H9 (cell line): ENCODE data around the gene ETV3L. TPM values are rescaled to one million over a fixed set of nuclear protein-coding genes. Genes with fewer than 3 reads are reported as not detected.

Experiments
- DNase-seq: peaks from one replicate; pipeline ENCODE4 v3.0.0-alpha.2; 2017
- H2AFZ ChIP-seq: one replicate; pipeline ENCODE4 v1.6.1; 2013; ENCODE audit warnings: mild to moderate bottlenecking, low read length, control low read depth, moderate library complexity
- H2AK5ac ChIP-seq: 2 replicates; pipeline ENCODE4 v1.6.1; 2013; ENCODE audit warnings: low read length, control low read depth, mixed read lengths; ENCODE audit not compliant: insufficient read length
- H2BK120ac ChIP-seq: one replicate; pipeline ENCODE4 v1.6.1; 2013; ENCODE audit warnings: low read depth, mild to moderate bottlenecking, low read length, control low read depth, inconsistent platforms; ENCODE audit not compliant: poor library complexity, severe bottlenecking
- H2BK12ac ChIP-seq: 2 replicates; pipeline ENCODE4 v1.6.1; 2013; ENCODE audit warnings: low read length, control low read depth, mixed read lengths, low read depth; ENCODE audit not compliant: insufficient read length
- H2BK15ac ChIP-seq: 2 replicates; pipeline ENCODE4 v1.6.1; 2013; ENCODE audit warnings: low read depth, low read length, control low read depth
- H2BK20ac ChIP-seq: one replicate; pipeline ENCODE4 v1.6.1; 2013; ENCODE audit warnings: low read depth, mild to moderate bottlenecking, low read length, control low read depth, inconsistent platforms; ENCODE audit not compliant: poor library complexity, severe bottlenecking
- H2BK5ac ChIP-seq: 2 replicates; pipeline ENCODE4 v1.6.1; 2013; ENCODE audit warnings: low read length, control low read depth, mixed read lengths; ENCODE audit not compliant: insufficient read length
- H3K14ac ChIP-seq: 2 replicates; pipeline ENCODE4 v1.6.1; 2013; ENCODE audit warnings: low read length, control low read depth; ENCODE audit not compliant: insufficient read depth
- H3K18ac ChIP-seq: 2 replicates; pipeline ENCODE4 v1.6.1; 2013; ENCODE audit warnings: low read depth, mild to moderate bottlenecking, mixed read lengths, low read length, control low read depth; ENCODE audit not compliant: insufficient read length
- H3K23ac ChIP-seq: 2 replicates; pipeline ENCODE4 v1.6.1; 2013; ENCODE audit warnings: low read length, control low read depth, mixed read lengths, low read depth; ENCODE audit not compliant: insufficient read length
- H3K23me2 ChIP-seq: 2 replicates; pipeline ENCODE4 v1.6.1; 2013; ENCODE audit warnings: low read depth, mild to moderate bottlenecking, mixed read lengths, low read length, control low read depth; ENCODE audit not compliant: insufficient read length, poor library complexity, severe bottlenecking
- H3K27ac ChIP-seq: 2 replicates; pipeline ENCODE4 v1.5.1; 2013; ENCODE audit warnings: low read length, control low read depth, mixed read lengths, low read depth; ENCODE audit not compliant: insufficient read length
- H3K27me3 ChIP-seq: 2 replicates; pipeline ENCODE4 v1.6.1; 2013; ENCODE audit warnings: low read length, control low read depth, inconsistent platforms; ENCODE audit not compliant: insufficient read depth
- H3K4ac ChIP-seq: 2 replicates; pipeline ENCODE4 v1.6.1; 2013; ENCODE audit warnings: low read depth, mild to moderate bottlenecking, control low read depth, inconsistent platforms, low read length, moderate library complexity
- H3K4me1 ChIP-seq: 2 replicates; pipeline ENCODE4 v1.6.1; 2013; ENCODE audit warnings: low read length, control low read depth, inconsistent platforms; ENCODE audit not compliant: insufficient read depth
- H3K4me2 ChIP-seq: 2 replicates; pipeline ENCODE4 v1.6.1; 2013; ENCODE audit warnings: low read length, control low read depth, mixed read lengths; ENCODE audit not compliant: insufficient read length, insufficient read depth
- H3K56ac ChIP-seq: 2 replicates; pipeline ENCODE4 v1.6.1; 2013; ENCODE audit warnings: low read depth, mild to moderate bottlenecking, mixed read lengths, low read length, control low read depth; ENCODE audit not compliant: insufficient read length
- H3K79me1 ChIP-seq: 2 replicates; pipeline ENCODE4 v1.6.1; 2013; ENCODE audit warnings: low read depth, mild to moderate bottlenecking, moderate library complexity, low read length, control low read depth, inconsistent platforms; ENCODE audit not compliant: insufficient read depth, poor library complexity, severe bottlenecking
- H3K79me2 ChIP-seq: 2 replicates; pipeline ENCODE4 v1.6.1; 2013; ENCODE audit warnings: low read length, control low read depth, inconsistent platforms; ENCODE audit not compliant: insufficient read depth
- H3K9ac ChIP-seq: 2 replicates; pipeline ENCODE4 v1.6.1; 2013; ENCODE audit warnings: low read length, control low read depth, mixed read lengths; ENCODE audit not compliant: insufficient read length; ENCODE audit errors: extremely low read depth
- H3K9me3 ChIP-seq: one replicate; pipeline ENCODE4 v1.6.1; 2013; ENCODE audit warnings: low read depth, low read length, inconsistent platforms; ENCODE audit not compliant: control insufficient read depth
- H3T11ph ChIP-seq: one replicate; pipeline ENCODE4 v1.6.1; 2013; ENCODE audit warnings: mild to moderate bottlenecking, low read length, control low read depth, inconsistent platforms
- H4K20me1 ChIP-seq: one replicate; pipeline ENCODE4 v1.6.1; 2013; ENCODE audit not compliant: control insufficient read depth, insufficient read length, insufficient read depth
- H4K5ac ChIP-seq: 2 replicates; pipeline ENCODE4 v1.6.1; 2013; ENCODE audit warnings: low read depth, mild to moderate bottlenecking, mixed read lengths, low read length, control low read depth; ENCODE audit not compliant: insufficient read length
- H4K8ac ChIP-seq: replicated peaks from 2 replicates; pipeline ENCODE4 v1.6.1; 2013; ENCODE audit warnings: low read length, control low read depth, mixed read lengths, low read depth; ENCODE audit not compliant: insufficient read length
- H4K91ac ChIP-seq: 2 replicates; pipeline ENCODE4 v1.6.1; 2013; ENCODE audit warnings: low read depth, mild to moderate bottlenecking, moderate library complexity, mixed read lengths, low read length, control low read depth; ENCODE audit not compliant: insufficient read length
- H3K27ac Mint-ChIP-seq, 3 experiments: 2 replicates in 2 of 3; 3 replicates in 1 of 3; pipeline ENCODE4 v1.8.0; 2020 to 2021; ENCODE audit warnings: mixed read lengths in 3 of 3, mild to moderate bottlenecking in 1 of 3, moderate library complexity in 1 of 3
- H3K27me3 Mint-ChIP-seq: 2 replicates; pipeline ENCODE4 v1.8.0; 2021; ENCODE audit warnings: low read depth, mild to moderate bottlenecking, moderate library complexity, mixed read lengths
- H3K36me3 Mint-ChIP-seq, 3 experiments: 2 replicates in 2 of 3; 3 replicates in 1 of 3; pipeline ENCODE4 v1.8.0; 2020 to 2021; ENCODE audit warnings: low read depth in 3 of 3, mixed read lengths in 3 of 3; ENCODE audit not compliant: insufficient read depth in 1 of 3
- H3K4me1 Mint-ChIP-seq, 2 experiments: 2 replicates each; pipeline ENCODE4 v1.8.0; 2020; ENCODE audit warnings: mixed read lengths in 2 of 2
- H3K4me3 Mint-ChIP-seq, 2 experiments: 2 replicates in 1 of 2; 3 replicates in 1 of 2; pipeline ENCODE4 v1.8.0; 2020 to 2021; ENCODE audit warnings: mild to moderate bottlenecking in 2 of 2, mixed read lengths in 2 of 2, moderate library complexity in 1 of 2
- H3K9me3 Mint-ChIP-seq, 2 experiments: 2 replicates in 1 of 2; 3 replicates in 1 of 2; pipeline ENCODE4 v1.8.0; 2020; ENCODE audit warnings: mild to moderate bottlenecking in 2 of 2, mixed read lengths in 2 of 2, moderate library complexity in 1 of 2
- WGBS: extraction: QIAGEN DNeasy Blood & Tissue Kit; methylation state at CpG from one replicate; pipeline ENCODE4 v1.1.7; 2013; ENCODE audit warnings: missing lambda C conversion rate, low lambda C conversion rate, mixed read lengths; ENCODE audit not compliant: insufficient read length; ENCODE audit errors: extremely low coverage; 5-methylcytosine and 5-hydroxymethylcytosine counted together
- total RNA-seq: library from RNA; stranded (reverse); gene quantifications from 2 replicates; pipeline ENCODE4 v1.2.1, GENCODE V29; 2021
- TF ChIP-seq, protein P1 (sequence below): fragments of 200-600 bp; sonication (generic); conservative IDR thresholded peaks from 3 replicates; pipeline ENCODE4 v1.8.0; 2021; ENCODE audit warnings: antibody characterized with exemption, mild to moderate bottlenecking

The ETV3L gene
- total RNA-seq, 1 experiment from 2014 or later, result 0.96 TPM

DNA sequence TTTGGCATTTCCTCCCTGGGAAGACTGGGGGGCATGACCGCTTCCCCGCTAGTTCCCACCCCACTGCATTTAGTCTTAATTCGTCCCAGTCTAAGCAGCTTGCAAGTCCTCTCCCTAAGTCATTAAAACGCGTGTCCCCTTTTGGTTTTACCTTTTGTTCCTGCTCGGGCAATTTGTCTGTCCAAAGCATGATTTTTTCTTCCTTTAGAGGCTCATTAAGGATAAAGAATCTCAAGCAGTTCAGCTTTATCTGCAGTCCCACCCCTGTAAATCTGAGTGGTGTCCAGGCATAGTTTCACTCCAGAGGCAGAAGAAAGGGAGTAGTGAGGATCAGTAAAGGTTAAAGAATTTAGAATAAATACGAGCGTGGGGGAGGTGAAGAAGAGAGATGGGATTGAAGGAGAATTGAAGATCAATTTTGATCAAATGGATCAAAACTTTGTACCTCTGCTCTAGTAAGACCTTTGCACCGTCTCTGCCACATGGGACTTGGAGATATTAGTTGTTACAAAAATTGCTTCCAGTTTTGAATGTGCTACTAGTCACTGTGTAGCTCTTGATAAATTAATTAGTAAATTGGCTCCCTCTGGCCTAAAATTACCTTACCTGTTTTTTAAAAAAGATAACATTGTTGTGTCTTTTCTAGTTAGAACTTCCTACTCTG lies 39.6 kb upstream of the ETV3L start:
- Histone ChIP-seq H3K56ac (no peak overlapping the region), H4K20me1 (no peaks in the 10 kb centered on the region), H2BK20ac (no peak overlapping the region), H4K5ac (no peak overlapping the region), H3K23me2 (peaks cover 13% of the 10 kb centered on the region), H2BK15ac (no peak overlapping the region), H3K79me1 (peaks cover 10% of the 10 kb centered on the region), H3K4me1 (peaks cover 4% of the 10 kb centered on the region; the same call in 1 of the 2 replicates), H3K27me3 (peaks cover 3% of the 10 kb centered on the region; the same call in 1 of the 2 replicates), H2AK5ac (no peak overlapping the region), H3K9me3 (no peaks in the 10 kb centered on the region), H3K9ac (peak overlapping the region; percentile 60), H3K79me2 (peaks cover 10% of the 10 kb centered on the region; the same call in 1 of the 2 replicates), H3K27ac (peak overlapping the region; percentile 70), H3K4ac (peak overlapping the region; percentile 19; the same call in 1 of the 2 replicates), H3K23ac (no peak overlapping the region), H2AFZ (no peak overlapping the region), H2BK12ac (no peak overlapping the region), H2BK120ac (no peak overlapping the region), H3K14ac (peak overlapping the region; percentile 91; the same call in 1 of the 2 replicates), H3K4me2 (peak overlapping the region; percentile 91), H3T11ph (no peak overlapping the region), H2BK5ac (no peak overlapping the region), H3K18ac (peak overlapping the region; percentile 83), H4K8ac (no peak overlapping the region), H4K91ac (no peak overlapping the region)
- 100% methylated on average over 2 of the region's 9 CpGs for WGBS
- no peak for DNase-seq
- TF ChIP-seq, protein P1, sequence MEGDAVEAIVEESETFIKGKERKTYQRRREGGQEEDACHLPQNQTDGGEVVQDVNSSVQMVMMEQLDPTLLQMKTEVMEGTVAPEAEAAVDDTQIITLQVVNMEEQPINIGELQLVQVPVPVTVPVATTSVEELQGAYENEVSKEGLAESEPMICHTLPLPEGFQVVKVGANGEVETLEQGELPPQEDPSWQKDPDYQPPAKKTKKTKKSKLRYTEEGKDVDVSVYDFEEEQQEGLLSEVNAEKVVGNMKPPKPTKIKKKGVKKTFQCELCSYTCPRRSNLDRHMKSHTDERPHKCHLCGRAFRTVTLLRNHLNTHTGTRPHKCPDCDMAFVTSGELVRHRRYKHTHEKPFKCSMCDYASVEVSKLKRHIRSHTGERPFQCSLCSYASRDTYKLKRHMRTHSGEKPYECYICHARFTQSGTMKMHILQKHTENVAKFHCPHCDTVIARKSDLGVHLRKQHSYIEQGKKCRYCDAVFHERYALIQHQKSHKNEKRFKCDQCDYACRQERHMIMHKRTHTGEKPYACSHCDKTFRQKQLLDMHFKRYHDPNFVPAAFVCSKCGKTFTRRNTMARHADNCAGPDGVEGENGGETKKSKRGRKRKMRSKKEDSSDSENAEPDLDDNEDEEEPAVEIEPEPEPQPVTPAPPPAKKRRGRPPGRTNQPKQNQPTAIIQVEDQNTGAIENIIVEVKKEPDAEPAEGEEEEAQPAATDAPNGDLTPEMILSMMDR, result no peak
- Mint-ChIP-seq H3K27ac (peak overlapping the region; percentile 94 to 96 (median 96)), H3K36me3 (peaks cover 14 to 22% (median 21%) of the 10 kb centered on the region in 3 experiments; a peak in 6 of 7 replicates), H3K4me3 (peak overlapping the region; percentile 82 to 95), H3K4me1 (peaks cover 50 to 54% of the 10 kb centered on the region in 2 experiments), H3K27me3 (no peaks in the 10 kb centered on the region), H3K9me3 (no peaks in the 10 kb centered on the region)
